ENCODE results near the gene RELN.
"Not testable (repeated sequence)": the region's sequence is repeated elsewhere in the genome, so short reads cannot be mapped to it uniquely, and the experiment has no call there.

RELN gene

GRCh38 chr7:103944230-103944900 is 45.1 kb downstream of the RELN start:
- no peak for DNase-seq (ENCODE audit: low read depth in 1 of 2, low spot score in 1 of 2)

GRCh38 chr7:103941976-103942375 is 47.5 kb downstream of the RELN start:
- DNase-seq (ENCODE audit: low read depth in 1 of 2, low spot score in 1 of 2), result no peak

GRCh38 chr7:103940382-103941268 is 48.8 kb downstream of the RELN start:
- DNase-seq (ENCODE audit: low read depth in 1 of 2, low spot score in 1 of 2), result no peak

DNA sequence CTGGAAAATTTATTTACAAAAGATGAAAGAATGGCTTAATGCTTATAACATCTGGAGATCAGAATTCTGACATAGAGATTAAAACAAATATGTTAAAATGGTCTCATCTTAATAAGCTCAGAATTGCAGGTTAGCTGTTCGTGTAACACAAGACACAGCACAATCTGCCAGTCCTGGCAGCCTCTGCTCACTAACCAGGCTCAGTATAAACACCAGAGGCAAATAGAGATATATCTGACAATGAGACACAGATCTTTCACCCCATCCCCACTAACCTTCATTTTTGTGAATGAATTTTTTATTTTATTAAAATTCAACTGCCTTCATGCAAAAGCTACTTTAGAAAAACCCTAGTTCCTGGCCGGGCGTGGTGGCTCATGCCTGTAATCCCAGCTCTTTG is 51.8 kb downstream of the RELN start:
- DNase-seq (ENCODE audit: low read depth in 1 of 2, low spot score in 1 of 2), result no peak

DNA sequence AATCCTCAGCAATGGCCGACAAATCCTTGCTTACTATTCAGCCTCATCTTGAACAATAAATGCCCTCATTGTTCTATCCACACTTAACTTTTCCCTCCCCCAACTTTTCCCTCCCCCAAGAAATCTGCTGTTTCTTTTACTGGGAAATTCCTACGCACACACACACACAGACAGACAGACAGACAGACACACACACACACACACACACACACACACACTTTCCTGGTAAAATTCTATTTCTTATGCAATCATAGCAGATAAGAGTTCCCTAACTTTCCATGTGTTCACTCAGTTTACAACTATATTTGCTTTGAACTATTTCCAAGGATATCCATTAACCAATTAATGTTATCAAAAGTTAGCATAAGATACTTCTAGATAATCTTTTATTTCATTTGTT is 52.9 kb downstream of the RELN start:
- no peak for DNase-seq (ENCODE audit: low read depth in 1 of 2, low spot score in 1 of 2)

- DNase-seq (ENCODE audit: low read depth in 1 of 2, low spot score in 1 of 2), result no peak
These were observed 55.0 kb downstream of the RELN start for GRCh38 chr7:103934508-103934907.

GRCh38 chr7:103932389-103932788 is 57.1 kb downstream of the RELN start:
- DNase-seq (ENCODE audit: low read depth in 1 of 2, low spot score in 1 of 2), result no peak

GRCh38 chr7:103929901-103930311 is 59.6 kb downstream of the RELN start:
- DNase-seq (ENCODE audit: low read depth in 1 of 2, low spot score in 1 of 2), result no peak

DNA sequence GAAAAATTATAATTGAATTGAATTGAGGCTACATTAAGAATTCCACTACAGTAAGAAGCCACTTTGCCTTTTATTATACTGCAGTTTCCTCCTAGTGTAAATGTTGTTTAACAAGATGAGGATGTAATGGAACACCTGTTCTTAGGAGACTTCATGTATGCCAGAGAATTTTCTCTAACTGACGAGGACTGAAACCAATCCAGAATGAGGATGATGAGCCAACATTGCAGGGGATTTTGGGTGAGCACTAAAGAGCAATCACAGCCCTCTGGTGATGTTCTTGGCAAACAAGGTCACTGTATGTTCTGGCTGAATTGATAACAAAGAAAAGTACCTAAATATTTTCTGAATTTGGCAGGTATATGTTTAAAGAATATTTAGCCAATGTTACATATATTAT is 60.9 kb downstream of the RELN start:
- no peak for DNase-seq (ENCODE audit: low read depth in 1 of 2, low spot score in 1 of 2)

DNA sequence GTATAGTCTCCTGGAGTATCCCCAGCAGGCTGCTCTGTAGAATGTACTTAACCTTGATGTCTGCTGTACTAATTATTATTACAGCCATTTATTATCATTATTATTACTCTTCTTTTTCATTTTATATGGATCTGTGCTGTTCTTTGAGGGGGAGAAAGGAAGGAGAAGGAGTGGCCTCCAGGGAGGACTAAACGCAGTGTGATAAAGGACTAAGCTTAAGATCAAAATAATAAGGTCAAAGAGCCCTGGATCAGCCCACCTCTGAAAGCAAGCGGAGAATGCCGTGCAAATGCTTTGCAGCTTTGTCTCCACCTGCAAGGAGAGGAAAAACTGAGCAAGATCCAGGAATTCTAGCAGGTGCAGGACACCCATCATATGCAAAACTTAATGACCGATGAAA is 65.3 kb downstream of the RELN start:
- no peak for DNase-seq (ENCODE audit: low read depth in 1 of 2, low spot score in 1 of 2)

DNA sequence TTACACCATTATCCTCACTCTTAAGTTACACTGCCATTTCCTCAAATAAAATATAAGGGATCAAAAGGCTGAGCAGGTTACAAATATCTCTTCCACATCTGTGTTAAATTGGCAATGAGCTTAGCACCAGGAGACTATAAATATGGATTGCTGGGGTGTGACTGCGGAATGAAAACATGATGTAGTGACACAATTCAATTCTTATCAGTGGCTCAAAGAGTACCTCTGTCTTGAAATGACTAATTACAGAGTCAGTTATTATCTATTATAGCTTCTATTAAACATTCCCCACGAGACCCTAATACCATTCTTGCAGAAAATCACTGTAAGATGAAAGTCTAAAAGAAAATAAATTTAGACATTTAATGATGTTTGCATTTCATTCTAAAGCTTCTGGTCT is 67.1 kb downstream of the RELN start:
- DNase-seq (ENCODE audit: low read depth in 1 of 2, low spot score in 1 of 2), result no peak

- no peak for DNase-seq (ENCODE audit: low read depth in 1 of 2, low spot score in 1 of 2)
These were observed 67.8 kb downstream of the RELN start for GRCh38 chr7:103921692-103922091.

- DNase-seq (ENCODE audit: low read depth in 1 of 2, low spot score in 1 of 2), result no peak
These were observed 70.1 kb downstream of the RELN start for GRCh38 chr7:103919272-103919868.

- DNase-seq (ENCODE audit: low read depth in 1 of 2, low spot score in 1 of 2), result no peak
These were observed 70.7 kb downstream of the RELN start for GRCh38 chr7:103918631-103919271.

- DNase-seq (ENCODE audit: low read depth in 1 of 2, low spot score in 1 of 2), result no peak
These were observed 73.6 kb downstream of the RELN start for GRCh38 chr7:103915680-103916357.

DNA sequence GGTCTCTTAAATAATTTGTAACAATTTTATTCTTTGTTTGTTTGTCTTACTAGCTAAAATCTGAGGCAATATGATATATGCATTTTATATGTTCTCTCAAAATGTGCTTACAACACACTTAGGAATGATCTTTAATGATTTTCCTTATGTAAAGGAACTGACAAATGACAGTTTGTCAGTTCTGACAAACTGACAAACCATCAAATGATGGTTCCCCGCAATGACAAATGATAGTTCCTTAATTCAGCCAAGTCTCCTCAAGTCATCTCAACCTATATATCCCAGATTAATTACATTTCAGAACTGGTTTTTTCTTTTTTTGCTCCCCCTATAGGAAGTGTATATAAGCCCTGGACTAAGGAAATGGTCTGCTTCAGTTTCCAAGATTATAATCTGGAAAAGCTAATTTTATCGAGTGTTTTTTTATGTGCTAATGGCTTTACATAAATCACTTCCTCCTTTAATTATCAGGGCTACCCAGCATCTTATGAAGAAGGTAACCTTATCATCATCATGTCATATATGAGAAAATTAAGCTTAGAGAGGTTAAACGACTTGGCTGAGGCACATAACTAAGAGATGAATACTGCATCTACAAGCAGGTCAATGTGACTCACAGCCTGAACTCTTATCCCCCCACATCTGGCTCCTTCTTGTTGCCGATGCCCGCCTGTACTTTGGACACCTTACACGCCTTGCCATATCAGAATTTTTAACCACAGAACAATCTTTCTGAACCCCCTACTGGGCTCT is 75.1 kb downstream of the RELN start:
- no peak for DNase-seq (ENCODE audit: low read depth in 1 of 2, low spot score in 1 of 2)

DNA sequence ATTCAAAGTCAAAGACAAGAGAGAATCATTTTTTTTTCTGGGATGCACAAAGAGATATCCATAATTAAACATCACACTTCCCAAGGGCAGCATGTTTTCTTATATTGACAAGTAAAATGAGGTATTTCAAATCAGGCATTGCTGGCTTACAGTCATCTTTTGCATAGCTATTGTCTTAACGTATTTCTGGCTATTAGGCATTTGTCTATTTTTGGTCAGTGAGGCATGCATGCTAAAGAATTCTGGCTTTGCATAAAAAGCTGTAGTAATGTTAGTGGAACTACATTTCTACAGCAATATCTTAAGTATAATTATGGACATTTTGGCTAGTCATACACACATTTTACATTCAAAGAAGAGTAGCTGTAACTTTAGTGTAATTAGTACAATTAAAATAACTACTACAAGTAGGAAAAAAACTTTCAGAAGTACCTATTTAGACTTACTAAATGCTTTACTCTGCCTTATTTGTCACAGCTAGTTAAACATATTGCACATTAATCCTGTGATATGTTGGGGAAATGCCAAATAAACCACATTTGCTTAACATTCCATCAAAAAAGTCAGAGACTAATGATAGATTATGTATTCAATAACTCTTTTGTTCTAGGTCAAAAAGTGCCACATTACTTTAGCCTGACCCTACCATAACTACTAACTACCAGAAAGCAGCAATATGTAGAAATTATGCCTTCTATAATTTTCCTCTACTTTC is 76.4 kb downstream of the RELN start:
- no peak for DNase-seq (ENCODE audit: low read depth in 1 of 2, low spot score in 1 of 2)

- DNase-seq (ENCODE audit: low read depth in 1 of 2, low spot score in 1 of 2), result not testable (repeated sequence)
These were observed 78.4 kb downstream of the RELN start for GRCh38 chr7:103911015-103911414.

DNA sequence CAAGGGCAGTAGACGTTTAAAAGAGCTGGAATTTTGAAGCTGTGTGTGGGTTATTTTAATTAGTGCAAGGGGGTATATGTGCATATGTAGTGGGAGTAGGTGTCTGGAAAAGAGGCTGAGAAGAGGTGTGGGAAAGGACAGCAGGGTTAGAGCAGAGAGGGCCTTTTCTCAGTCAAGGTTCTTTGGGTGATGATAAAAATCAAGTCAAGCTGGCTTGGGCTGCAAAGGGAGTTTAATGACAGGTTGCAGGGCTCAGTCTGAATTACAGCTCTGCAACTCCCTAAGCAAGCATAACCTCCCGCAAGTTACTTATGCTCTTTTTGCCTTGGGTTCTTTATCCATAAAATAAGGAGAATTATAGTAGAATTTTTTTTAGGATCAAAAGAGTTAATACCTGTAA is 83.5 kb downstream of the RELN start:
- DNase-seq (ENCODE audit: low read depth in 1 of 2, low spot score in 1 of 2), result no peak

- DNase-seq (ENCODE audit: low read depth in 1 of 2, low spot score in 1 of 2), result no peak
These were observed 86.5 kb downstream of the RELN start for GRCh38 chr7:103902917-103903316.
